HG02981 (cell line): ENCODE data around the gene FAM81A.

ENCODE experiments used
- ATAC-seq: cut with Tn5 transposase; IDR thresholded peaks from one replicate; pipeline ENCODE4 v1.9.1; 2021; ENCODE audit warnings: mild to moderate bottlenecking, moderate library complexity; ENCODE audit not compliant: unreplicated experiment

FAM81A gene

GRCh38 chr15:59571606-59572005 is 133.6 kb downstream of the FAM81A start:
- ATAC-seq, result no peak
